Superior temporal gyrus (tissue), 1 donor: Measurements from ENCODE around the gene SLC4A8.
A peak's percentile ranks its signal among the peaks of the same experiment; 100 is the strongest.

Experiments
- DNase-seq: peaks from one replicate; pipeline ENCODE4 v3.0.0-alpha.2; 2016; ENCODE audit errors: extremely low spot score

SLC4A8 gene

GRCh38 chr12:51525518-51525917 lies 100.9 kb downstream of the SLC4A8 start:
- no peak for DNase-seq

- no peak for DNase-seq
Measured at GRCh38 chr12:51527966-51528365, 103.3 kb downstream of the SLC4A8 start.

- DNase-seq, result no peak
Measured at GRCh38 chr12:51528852-51529650, 104.4 kb downstream of the SLC4A8 start.

- DNase-seq, result no peak
Measured at GRCh38 chr12:51529651-51529970, 105.0 kb downstream of the SLC4A8 start.

GRCh38 chr12:51530208-51530607 lies 105.6 kb downstream of the SLC4A8 start:
- no peak for DNase-seq

- DNase-seq, result no peak
Measured at GRCh38 chr12:51531284-51531977, 106.8 kb downstream of the SLC4A8 start.

DNA sequence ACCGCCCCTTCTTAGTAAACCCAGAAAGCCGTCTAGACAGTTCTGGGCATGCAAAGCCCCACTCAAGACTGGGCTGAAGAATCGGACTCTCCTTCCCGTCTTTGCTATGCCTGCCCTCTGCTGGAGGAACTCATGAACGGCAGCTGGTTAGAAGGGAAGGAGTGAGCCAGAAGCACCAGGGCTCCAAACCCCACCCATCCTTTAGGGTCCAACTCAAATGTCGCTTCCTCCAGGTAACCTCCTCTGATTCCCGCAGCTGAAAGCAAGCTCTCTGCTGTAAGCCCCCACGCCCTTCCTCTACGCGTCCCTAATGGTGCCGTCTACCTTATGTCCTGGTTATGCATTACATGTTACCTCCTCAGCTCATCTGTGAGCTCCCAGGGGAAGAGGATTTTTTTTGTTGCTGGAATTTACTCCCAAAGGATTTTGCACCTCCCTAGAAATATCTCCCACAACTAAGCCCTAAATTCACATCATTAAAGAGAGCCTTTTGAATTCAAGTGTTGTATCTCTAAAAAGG lies 107.4 kb downstream of the SLC4A8 start:
- peak; percentile 86 for DNase-seq

- no peak for DNase-seq
Measured at GRCh38 chr12:51533799-51534198, 109.2 kb downstream of the SLC4A8 start.

GRCh38 chr12:51534216-51535074 lies 109.8 kb downstream of the SLC4A8 start:
- DNase-seq, result no peak

GRCh38 chr12:51536159-51536558 lies 111.5 kb downstream of the SLC4A8 start:
- no peak for DNase-seq

DNA sequence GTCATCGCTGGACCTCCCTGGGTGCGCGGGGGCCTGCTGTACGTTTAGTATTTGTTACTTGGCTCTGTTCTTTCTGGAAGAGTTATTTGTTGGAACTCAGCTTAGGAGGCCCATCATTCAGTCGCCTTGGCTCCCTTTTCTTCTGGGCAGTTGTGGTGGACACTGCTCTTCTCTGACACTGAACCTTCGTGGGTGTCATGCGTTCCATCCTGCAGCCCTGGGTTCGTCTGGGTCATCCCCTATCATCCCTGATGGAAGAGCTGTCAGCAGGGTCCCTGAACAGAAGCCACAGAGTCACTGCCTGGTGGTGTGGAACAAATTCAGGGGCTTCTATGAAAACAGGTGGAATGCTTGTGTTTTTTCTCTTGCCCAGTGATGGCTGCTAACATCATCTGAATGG lies 113.5 kb downstream of the SLC4A8 start:
- no peak for DNase-seq

- no peak for DNase-seq
Measured at GRCh38 chr12:51538599-51538998, 114.0 kb downstream of the SLC4A8 start.

- no peak for DNase-seq
Measured at GRCh38 chr12:51540996-51541395, 116.4 kb downstream of the SLC4A8 start.

GRCh38 chr12:51546097-51546496 lies 121.5 kb downstream of the SLC4A8 start:
- no peak for DNase-seq

- DNase-seq, result no peak
Measured at GRCh38 chr12:51547606-51548005, 123.0 kb downstream of the SLC4A8 start.

- no peak for DNase-seq
Measured at GRCh38 chr12:51548241-51548640, 123.6 kb downstream of the SLC4A8 start.

DNA sequence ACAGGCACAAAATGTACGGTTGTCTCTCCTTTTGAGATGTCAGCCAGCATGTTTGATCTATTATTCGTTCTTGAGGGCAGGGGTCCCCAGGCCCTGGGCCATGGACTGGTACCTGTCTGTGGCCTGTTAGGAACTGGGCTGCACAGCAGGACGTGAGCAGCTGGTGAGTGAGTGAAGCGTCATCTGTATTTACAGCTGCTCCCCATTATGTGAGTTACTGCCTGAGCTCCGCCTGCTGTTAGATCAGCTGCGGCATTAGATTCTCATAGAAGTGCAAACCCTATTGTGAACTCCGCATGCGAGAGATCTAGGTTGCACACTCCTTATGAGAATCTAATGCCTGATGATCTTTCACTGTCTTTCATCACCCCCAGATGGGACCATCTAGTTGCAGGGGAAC lies 125.0 kb downstream of the SLC4A8 start:
- DNase-seq, result no peak
